HUES64 (cell line): ENCODE measurements around the gene THSD4.
"Not testable (repeated sequence)": the region's sequence is repeated elsewhere in the genome, so short reads cannot be mapped to it uniquely, and the experiment has no call there.

Experiments used
- H3K27ac ChIP-seq: 2 replicates; pipeline ENCODE4 v1.7.0; 2013; ENCODE audit warnings: low read depth, low read length, inconsistent platforms
- H3K27me3 ChIP-seq: 2 replicates; pipeline ENCODE4 v1.6.1; 2013; ENCODE audit warnings: mild to moderate bottlenecking, low read length; ENCODE audit not compliant: insufficient read depth
- H3K36me3 ChIP-seq: 2 replicates; pipeline ENCODE4 v1.6.1; 2013; ENCODE audit warnings: mild to moderate bottlenecking, low read length; ENCODE audit not compliant: insufficient read depth
- H3K4me1 ChIP-seq: 2 replicates; pipeline ENCODE4 v1.6.1; 2013; ENCODE audit warnings: mild to moderate bottlenecking, low read length, moderate library complexity; ENCODE audit not compliant: insufficient read depth
- H3K4me3 ChIP-seq: 2 replicates; pipeline ENCODE4 v1.5.1; 2013; ENCODE audit warnings: mild to moderate bottlenecking, low read length, moderate library complexity
- H3K9ac ChIP-seq: 2 replicates; pipeline ENCODE4 v1.6.1; 2013; ENCODE audit warnings: mild to moderate bottlenecking, low read depth, low read length
- H3K9me3 ChIP-seq: 2 replicates; pipeline ENCODE4 v1.6.1; 2013; ENCODE audit warnings: low read depth, low read length; ENCODE audit not compliant: insufficient read depth
- WGBS: fragments of 150-250, 120-280 bp; methylation state at CpG from one replicate; pipeline ENCODE4 v1.1.7; 2013; ENCODE audit warnings: missing lambda C conversion rate; 5-methylcytosine and 5-hydroxymethylcytosine counted together

THSD4 gene

DNA sequence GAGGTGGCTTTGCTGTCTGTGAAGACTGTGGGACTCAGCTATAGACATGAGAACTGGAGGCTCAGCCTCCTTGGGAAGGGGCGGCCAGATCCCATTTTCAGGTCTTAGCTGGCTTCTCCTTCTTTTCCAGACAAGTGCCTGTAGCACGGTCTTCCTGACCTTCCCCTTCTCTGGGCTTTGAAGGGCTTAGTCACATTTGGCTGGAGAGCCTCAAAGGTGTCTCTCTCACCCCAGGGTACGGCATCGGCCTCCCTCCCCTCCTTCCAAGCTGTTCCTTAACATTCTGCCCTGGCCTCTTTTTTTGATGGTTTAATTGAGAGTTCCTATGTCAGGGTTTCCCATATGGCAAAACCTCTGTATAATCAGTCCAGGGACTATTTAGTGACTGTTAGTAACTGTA is 242.7 kb downstream of the THSD4 start:
- Histone ChIP-seq H3K9ac (no peak overlapping the region), H3K4me3 (no peak overlapping the region), H3K27ac (no peak overlapping the region), H3K36me3 (no peaks in the 10 kb centered on the region), H3K4me1 (peaks cover 7% of the 10 kb centered on the region), H3K27me3 (no peaks in the 10 kb centered on the region), H3K9me3 (no peaks in the 10 kb centered on the region)
- WGBS = 91% methylated on average over 4 of the region's 4 CpGs

DNA sequence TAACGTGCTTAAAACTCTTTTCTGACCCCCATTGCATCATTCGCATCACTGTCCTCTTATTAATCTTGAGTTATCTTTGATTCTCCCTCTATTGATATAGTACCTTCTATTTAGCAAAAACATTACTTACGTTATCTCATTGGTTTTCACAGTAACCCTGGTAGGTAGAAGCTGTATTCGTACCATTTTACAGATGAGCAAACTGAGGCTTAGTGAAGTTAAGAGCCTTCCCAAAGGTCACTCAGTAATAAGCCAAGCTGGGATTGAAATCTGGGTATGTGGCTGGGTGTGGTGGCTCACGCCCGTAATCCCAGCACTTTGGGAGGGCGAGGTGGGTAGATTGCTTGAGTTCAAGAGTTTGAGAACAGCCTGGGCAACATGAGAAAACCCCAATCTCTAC is 244.0 kb downstream of the THSD4 start:
- H3K9ac ChIP-seq = no peak overlapping the region
- H3K4me1 ChIP-seq = peaks cover 20% of the 10 kb centered on the region
- no peaks in the 10 kb centered on the region for H3K36me3 ChIP-seq
- H3K27ac ChIP-seq = no peak overlapping the region
- 96% methylated on average over 7 of the region's 7 CpGs for WGBS
- no peak overlapping the region for H3K4me3 ChIP-seq
- H3K9me3 ChIP-seq = no peaks in the 10 kb centered on the region
- H3K27me3 ChIP-seq = no peaks in the 10 kb centered on the region

DNA sequence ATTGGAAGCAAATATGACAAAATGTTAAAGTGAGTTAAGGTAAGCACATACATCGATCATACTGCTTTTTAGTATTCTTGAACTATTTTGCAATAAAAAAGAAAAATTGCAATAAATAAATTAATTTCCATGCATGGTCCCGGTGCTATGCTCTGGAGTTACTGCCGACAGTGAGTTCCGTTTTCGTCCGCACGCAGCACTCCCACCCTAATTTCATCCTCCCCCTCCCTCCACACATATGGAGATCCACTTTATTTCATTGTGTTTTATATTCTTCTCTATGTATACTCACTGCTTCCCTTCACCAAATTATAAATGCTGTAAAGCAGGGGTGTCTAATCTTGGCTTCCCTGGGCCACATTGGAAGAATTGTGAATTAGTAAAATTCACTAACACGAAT is 247.3 kb downstream of the THSD4 start:
- 91% methylated on average over 7 of the region's 8 CpGs for WGBS
- no peak overlapping the region for H3K4me3 ChIP-seq
- H3K4me1 ChIP-seq = peaks cover 36% of the 10 kb centered on the region
- no peak overlapping the region for H3K9ac ChIP-seq
- no peaks in the 10 kb centered on the region for H3K9me3 ChIP-seq
- no peaks in the 10 kb centered on the region for H3K36me3 ChIP-seq
- no peaks in the 10 kb centered on the region for H3K27me3 ChIP-seq
- peak overlapping the region; percentile 66; the same call in 1 of the 2 replicates for H3K27ac ChIP-seq

DNA sequence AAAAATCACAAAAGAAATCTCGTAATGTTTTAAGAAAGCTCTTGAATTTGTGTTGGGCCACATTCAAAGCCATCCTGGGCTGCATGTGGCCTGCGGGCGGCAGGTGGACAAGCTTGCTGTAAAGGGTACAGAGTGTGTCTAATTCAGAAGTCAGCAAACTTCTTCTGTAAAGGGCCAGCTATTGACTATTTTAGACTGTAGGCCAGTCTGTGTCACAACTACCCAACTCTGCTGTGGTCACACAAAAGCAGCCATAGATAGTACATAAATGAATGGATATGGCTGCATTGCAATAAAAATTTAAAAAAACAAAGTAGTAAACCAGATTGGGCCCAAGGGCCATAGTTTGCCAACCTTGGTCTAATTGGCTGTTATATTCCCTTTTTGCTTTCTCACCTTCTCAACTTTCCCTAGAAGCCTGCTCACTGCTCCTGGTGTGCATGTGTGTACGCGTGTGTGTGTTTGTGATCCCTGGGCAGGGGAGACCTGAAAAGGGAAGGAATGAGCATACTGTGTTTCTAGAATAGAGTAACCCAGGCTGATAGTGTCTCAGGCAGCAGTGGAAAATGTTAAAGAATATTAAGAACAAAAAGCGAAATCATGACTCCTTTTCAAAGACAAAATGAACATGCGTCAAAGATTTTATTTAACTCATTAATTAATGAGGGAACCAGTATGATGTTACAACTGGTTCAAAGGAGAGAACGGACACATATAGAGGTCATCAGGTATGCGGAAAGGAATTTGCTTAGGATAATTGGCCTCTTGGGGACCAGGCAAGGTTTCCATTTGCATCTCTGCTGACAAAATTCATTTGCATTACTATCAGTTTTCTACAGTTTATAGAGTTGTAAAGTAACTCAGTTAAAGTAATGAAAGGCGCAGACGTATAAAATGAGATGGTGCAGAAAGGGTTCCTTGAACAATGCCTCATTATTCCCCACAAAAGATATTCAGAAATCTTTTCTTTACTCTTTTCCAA is 248.0 kb downstream of the THSD4 start:
- H3K4me1 ChIP-seq = peaks cover 36% of the 10 kb centered on the region
- no peak overlapping the region for H3K4me3 ChIP-seq
- peak overlapping the region; percentile 93 for H3K27ac ChIP-seq
- peak overlapping the region; percentile 28; the same call in 1 of the 2 replicates for H3K9ac ChIP-seq
- no peaks in the 10 kb centered on the region for H3K36me3 ChIP-seq
- no peaks in the 10 kb centered on the region for H3K27me3 ChIP-seq
- 51% methylated on average over 9 of the region's 11 CpGs for WGBS
- H3K9me3 ChIP-seq = no peaks in the 10 kb centered on the region

DNA sequence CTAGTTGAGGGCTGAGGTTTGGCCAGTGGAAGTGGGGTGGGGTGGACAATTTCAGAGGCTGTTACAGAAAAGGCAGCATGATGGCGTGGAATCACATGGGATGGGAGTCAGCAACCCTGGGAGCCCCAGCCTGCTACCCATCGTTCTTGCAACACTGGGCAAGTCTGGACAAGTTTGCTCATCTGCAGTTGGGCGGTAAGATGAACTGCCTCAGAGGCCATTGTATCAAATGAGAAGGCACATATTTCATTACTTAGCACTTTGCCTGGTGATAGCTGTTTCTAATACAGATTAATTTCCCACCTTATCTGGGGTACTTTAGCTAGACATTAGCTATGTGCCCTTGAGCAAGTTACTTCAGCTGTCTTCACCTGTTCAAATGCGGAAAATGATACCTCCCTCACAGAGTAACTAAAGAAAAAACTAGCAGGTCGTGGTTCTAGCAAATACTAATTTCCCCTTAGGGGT is 248.9 kb downstream of the THSD4 start:
- Histone ChIP-seq H3K27ac (peak overlapping the region; percentile 93), H3K9ac (peak overlapping the region; percentile 28; the same call in 1 of the 2 replicates), H3K4me3 (no peak overlapping the region), H3K27me3 (no peaks in the 10 kb centered on the region), H3K9me3 (no peaks in the 10 kb centered on the region), H3K36me3 (no peaks in the 10 kb centered on the region), H3K4me1 (peaks cover 36% of the 10 kb centered on the region)
- WGBS = 78% methylated on average over 5 of the region's 5 CpGs

DNA sequence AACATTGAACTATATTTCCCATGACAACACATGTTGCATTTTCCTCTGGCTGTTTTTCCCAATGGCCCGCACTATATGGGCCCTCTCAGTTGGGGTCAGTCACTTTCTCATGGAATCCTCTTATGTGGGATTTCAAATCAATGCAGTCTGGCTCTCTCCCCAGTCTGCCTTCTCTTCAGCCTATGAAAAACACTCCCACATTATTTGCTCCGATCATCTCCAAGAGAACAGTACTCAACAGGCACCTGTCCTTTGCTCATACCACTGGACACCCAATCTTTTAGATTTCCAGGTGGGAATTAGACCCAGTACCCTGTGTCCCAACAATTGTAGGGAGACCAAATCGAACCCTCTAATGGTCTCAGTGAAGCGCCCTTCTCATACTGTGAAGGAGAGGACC is 251.3 kb downstream of the THSD4 start:
- no peaks in the 10 kb centered on the region for H3K27me3 ChIP-seq
- peaks cover 36% of the 10 kb centered on the region for H3K4me1 ChIP-seq
- no peaks in the 10 kb centered on the region for H3K9me3 ChIP-seq
- H3K36me3 ChIP-seq = no peaks in the 10 kb centered on the region
- H3K9ac ChIP-seq = no peak overlapping the region
- H3K27ac ChIP-seq = no peak overlapping the region
- H3K4me3 ChIP-seq = no peak overlapping the region
- WGBS = 93% methylated on average over 4 of the region's 4 CpGs

DNA sequence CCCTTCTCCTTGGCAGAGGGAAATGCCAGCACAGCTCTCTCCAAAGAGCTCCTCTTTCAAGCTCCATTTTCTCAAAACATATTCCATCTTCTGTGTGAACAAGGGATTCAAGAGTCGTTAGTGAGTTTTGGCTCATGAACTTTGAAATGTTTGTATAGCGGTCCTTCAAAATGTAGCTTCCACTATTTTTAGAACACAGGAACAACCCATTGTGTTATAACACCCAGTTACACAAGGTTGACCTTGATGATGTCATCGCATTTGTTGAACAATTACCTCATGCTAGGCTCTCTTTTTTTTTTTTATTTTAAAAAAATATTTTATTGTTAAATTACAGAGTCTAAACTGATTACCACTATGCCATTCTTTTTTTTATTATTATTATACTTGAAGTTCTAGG is 251.7 kb downstream of the THSD4 start:
- no peak overlapping the region for H3K4me3 ChIP-seq

DNA sequence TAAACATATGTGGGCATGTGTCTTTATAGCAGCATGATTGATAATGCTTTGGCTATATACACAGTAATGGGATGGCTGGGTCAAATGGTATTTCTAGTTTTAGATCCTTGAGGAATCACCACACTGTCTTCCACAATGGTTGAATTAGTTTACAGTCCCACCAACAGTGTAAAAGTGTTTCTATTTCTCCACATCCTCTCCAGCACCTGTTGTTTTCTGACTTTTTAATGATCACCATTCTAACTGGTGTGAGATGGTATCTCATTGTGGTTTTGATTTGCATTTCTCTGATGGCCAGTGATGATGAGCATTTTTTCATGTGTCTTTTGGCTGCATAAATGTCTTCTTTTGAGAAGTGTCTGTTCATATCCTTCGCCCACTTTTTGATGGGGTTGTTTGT is 252.5 kb downstream of the THSD4 start:
- not testable (repeated sequence) for H3K9me3 ChIP-seq, H3K9ac ChIP-seq, H3K27me3 ChIP-seq, H3K4me3 ChIP-seq, H3K27ac ChIP-seq, H3K36me3 ChIP-seq
- H3K4me1 ChIP-seq = peaks cover 30% of the 10 kb centered on the region
- no CpG with 5 or more reads among the region's 1 CpG for WGBS

More for the DNA sequence above, 251.7 kb downstream of the THSD4 start:
- no peak overlapping the region for H3K27ac ChIP-seq
- H3K9me3 ChIP-seq = no peaks in the 10 kb centered on the region
- no peaks in the 10 kb centered on the region for H3K27me3 ChIP-seq
- no peaks in the 10 kb centered on the region for H3K36me3 ChIP-seq
- H3K9ac ChIP-seq = no peak overlapping the region
- 100% methylated on average over 3 of the region's 3 CpGs for WGBS
- peaks cover 36% of the 10 kb centered on the region for H3K4me1 ChIP-seq

DNA sequence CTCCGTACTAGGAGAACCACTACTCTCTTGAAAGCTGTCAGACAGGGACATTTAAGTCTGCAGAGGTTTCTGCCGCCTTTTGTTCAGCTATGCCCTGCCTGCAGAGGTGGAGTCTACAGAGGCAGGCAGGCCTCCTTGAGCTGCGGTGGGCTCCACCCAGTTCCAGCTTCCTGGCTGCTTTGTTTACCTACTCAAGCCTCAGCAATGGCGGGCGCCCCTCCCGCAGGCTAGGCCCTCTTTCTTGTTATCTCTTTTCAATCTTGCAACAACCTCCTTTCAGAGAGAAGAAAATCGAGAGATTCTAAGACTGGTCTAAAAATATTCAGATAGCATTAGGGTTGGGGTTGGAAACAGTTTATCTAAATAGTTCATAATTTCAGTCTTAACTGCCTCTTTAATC is 257.5 kb downstream of the THSD4 start:
- H3K27me3 ChIP-seq, H3K9me3 ChIP-seq, H3K36me3 ChIP-seq, H3K9ac ChIP-seq, H3K27ac ChIP-seq, H3K4me1 ChIP-seq, H3K4me3 ChIP-seq: not testable (repeated sequence)
- 86% methylated on average over 6 of the region's 7 CpGs for WGBS

DNA sequence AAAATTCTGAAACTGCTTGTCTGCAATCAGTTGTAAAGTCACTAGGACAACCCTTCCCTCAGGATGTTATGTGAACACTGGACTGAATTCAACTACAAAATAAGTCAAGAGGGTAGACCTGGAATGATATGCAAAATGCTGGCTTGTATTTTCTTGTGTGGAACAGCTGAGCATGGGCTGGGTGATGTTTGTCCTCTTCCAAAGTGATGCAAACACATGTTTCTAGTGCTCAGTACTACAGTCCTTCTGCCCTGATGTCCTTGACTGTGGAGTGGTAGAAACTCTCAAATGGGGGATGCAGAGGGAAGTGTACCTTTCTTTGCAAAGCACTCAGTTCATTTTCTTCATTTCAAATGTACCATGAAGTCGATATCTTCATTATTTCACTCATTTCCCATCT is 258.6 kb downstream of the THSD4 start:
- Histone ChIP-seq H3K4me3 (no peak overlapping the region), H3K36me3 (no peaks in the 10 kb centered on the region), H3K9ac (no peak overlapping the region), H3K27ac (no peak overlapping the region), H3K27me3 (no peaks in the 10 kb centered on the region), H3K9me3 (no peaks in the 10 kb centered on the region), H3K4me1 (no peaks in the 10 kb centered on the region)
- 100% methylated on average over 1 of the region's 1 CpG for WGBS

DNA sequence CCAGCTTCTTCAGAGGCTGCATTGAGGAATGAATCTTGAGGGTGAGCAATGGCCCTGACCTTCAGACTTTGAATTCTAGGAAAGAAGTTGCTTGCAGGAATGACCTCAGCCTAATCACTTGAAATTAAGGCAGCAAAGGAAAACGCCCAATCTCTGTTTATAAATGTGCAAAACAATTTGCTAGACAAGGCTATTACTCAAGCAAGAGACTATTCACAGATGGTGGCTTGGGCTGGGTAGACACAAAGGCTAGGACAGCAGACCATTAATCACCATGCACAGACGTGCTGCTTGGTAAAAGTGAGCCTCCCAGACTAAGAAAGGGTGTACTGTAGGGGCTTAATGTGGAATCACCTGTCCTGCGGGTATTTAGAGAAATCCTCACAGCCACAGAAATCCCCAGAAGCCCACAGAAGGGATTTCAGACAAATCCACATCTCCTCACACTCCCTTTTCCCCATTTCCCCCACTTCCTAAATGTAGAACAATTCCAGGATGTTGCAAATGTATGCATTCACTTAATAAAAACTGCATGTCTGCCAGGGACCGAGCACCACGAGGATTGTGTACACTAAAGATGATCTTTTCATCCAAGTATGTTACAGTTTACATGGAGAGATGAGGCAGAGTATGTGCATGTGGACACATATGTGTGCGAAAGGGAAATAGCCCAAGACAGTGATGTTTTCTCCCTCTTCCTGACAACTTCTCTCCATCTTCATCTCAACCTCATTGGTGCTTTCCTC is 259.5 kb downstream of the THSD4 start:
- Histone ChIP-seq H3K9me3 (no peaks in the 10 kb centered on the region), H3K36me3 (no peaks in the 10 kb centered on the region), H3K4me1 (no peaks in the 10 kb centered on the region), H3K27me3 (no peaks in the 10 kb centered on the region), H3K27ac (no peak overlapping the region), H3K4me3 (no peak overlapping the region), H3K9ac (no peak overlapping the region)
- WGBS = 95% methylated on average over 6 of the region's 6 CpGs
